CD4-positive, alpha-beta T cell treated with Interleukin-6 for 4 hours (primary cell): ENCODE results near the gene EEF1AKMT3.
"Not testable (repeated sequence)": the region's sequence is repeated elsewhere in the genome, so short reads cannot be mapped to it uniquely, and the experiment has no call there.

Source experiments
- DNase-seq: peaks from one replicate; pipeline ENCODE4 v3.0.0-alpha.2; 2020; ENCODE audit warnings: mixed read lengths

EEF1AKMT3 gene

DNA sequence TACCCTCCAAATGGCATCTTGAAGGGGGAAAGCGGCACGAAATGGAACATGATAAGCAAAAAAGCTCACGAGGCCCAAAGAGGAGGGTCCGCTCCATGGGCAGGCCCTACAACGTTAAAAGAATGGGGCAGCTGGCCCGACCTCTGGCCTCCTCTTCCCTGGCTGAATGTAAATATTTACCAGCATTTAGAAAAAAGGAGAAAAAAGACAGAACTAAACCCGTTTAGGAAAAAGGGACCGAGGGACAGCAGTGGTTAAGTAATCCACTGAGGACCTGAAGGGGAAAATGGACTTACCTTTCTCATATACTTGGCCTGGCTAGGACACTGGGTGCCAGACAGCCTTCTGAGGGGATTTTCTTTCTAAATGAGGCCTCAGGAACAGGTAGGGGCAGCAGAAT, 47.7 kb downstream of the EEF1AKMT3 start:
- not testable (repeated sequence) for DNase-seq

DNA sequence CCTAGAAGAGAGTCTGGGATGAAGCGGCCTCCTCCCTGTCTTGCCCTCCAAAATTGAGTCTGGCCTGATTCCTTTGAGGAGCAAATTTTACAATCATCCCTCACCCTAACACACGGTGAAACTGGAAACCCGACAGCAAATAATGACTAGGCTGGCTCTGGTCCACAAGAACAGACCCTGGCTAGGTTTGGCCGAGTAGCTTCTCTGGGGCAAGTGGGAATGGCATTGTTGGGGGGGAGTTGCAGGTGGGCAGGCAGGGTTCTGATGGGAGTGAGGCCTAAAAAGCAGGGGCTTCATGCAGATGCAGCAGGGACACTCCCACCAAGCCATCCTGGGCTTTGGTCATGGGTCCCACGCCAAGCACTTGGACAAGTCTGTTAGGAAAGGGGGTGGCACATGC, 48.6 kb downstream of the EEF1AKMT3 start:
- not testable (repeated sequence) for DNase-seq

DNA sequence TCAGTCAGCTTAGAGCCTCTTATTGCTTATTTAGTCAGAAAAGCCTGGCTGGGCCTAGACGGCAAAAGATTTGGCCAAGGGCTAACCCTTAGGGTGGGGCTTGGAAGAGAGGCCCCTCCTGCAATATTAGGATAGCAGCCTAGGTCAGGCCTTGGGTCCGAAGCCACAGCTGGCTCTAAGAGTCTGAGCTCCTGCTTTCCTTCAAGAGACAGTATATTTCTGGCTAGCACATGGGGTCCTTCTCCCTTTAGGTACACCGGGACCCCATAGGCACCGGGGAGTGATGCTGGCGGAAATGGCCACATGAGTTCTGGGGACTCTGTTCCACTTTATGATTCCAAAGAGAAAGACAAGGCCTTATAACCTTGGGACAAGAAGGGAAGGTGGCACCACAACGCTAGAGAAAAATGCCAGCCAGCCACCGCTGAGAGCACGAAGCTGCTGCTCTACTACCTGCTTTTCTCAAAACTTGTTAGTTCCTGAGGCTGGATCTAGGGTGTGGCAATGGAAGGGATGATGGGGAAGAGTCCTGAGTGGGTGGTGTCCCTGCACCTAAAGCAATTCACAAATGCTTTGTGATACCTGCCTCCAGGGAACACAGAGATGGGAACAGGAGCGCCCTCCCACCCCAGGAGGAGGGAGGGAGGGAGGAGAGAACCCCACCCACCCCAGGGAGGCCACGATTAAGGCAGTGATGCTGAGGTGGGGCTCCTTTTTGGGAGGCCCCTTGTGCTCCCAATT, 49.2 kb downstream of the EEF1AKMT3 start:
- DNase-seq, result no peak

DNA sequence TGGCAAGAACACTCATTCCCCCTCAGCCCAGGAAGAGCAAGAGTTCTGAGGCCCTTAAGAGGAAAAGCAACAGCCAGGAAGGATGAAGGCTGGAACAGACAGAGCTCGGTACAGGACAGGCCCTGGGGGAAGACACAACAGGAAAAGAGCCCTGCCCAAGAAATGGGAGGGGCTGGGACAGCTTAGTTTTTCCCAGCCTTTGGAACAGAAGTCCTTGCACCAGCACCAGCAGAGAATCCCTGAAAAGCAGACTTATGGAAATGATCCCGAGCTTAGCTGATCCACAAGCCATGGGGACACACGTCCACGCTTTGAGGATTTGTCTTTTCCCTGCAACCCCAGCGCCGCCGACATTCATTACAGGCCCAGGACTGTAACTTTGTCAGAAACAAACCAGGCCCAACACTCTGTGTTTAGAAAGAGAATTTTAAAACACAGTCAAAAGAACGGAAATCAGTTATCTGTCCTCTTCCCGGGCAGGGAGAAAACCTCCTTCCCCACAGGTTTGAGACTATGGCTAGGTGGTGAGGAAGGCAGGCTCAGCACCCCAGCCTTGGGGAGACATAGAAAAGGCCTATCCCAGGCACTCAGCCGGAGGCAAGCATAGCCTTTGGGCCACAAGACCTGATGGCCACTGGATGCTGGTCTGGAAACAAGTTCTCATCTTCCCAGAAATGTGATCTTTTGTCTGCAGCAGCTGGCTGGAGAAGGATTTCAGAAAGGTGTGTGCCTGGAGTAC, 50.1 kb downstream of the EEF1AKMT3 start:
- no peak for DNase-seq

DNA sequence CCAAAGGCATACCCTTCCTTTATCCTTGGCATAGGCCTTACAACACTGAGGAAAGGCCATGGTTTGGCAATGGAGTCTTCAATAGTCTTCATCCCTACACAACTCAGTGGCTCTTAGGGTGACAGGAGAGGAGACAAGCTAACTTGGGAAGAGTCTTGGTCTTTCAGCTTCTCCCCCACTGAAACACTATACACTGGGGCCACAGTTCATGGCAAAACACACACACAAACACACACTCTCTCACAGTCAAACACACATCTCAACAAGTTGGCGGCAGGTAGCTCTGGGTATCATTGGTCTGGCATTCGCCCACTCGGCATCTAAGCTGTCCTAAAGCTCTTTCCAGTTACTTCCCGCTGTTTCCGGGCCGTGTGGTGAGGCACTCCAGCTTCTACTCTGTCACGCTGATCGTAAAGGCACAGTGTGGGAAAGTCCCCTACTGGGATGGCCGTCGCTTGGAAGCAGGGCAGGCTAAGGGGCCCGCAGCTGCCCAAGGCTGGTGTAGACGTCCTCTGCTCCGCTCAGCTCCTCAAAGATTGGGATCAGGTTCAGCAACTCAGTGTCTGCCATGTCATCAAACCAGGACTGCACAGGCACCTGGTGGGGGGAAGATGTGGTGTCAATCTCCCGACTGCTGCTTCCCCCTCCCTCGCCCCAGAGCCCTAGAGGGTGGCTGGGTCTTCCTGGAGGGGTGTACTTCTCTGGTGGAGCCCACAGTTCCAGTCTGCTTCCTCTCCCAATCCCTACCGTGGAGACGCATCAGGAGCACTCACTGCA, 50.9 kb downstream of the EEF1AKMT3 start:
- DNase-seq, result no peak

DNA sequence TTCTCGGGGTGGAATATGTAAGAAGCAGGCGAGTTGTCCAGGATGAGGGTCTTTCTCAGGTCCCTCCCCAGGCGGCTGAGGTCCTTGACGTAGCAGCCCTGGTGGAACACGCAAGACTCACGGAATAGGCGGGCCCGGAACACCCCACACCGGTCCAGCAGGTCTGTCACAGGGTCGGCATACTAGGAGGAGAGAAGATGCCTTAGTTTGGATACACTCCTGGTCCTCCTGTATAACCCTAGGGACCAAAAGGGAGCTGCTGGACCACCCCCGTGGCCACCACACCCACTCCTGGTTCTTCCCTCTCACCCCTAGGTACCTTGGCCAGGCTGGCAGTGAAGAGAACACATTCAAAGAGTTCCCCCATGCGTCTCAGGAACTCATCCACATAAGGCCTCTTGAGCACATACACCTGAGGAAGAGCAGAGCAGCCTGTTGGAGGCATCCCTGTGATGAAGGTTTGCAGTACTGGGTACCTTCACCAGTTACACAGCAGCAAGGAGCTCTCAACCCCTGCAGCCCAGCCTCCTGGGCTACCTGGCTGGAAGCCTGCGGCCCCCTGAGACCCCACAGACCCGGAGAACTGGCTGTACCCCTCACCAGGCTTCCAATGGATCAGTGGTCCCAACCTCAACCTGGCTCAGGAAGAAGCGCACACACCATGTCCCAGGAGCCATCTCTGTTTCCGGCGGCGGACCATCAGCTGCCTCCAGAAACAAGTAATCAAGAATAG, 51.7 kb downstream of the EEF1AKMT3 start:
- no peak for DNase-seq

DNA sequence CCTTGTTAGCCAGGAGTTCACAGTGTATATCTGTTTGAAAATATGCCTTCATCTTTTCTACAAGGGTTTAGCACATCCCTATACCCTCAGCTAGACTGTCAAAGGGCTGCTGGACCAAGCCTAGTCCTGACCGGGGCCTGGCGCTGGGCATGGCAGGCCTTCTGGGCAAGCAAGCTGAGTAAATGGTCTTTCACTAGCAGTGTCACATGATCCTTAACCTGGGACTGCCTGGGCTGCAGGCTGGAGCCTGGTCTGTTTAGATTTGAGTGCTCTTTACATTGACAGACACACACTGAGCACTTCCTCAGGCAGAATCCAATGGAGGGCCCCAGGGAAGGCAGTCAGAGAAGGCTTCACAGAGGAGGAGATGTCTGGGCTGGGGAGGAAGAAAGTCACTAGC, 53.0 kb downstream of the EEF1AKMT3 start:
- DNase-seq, result no peak

DNA sequence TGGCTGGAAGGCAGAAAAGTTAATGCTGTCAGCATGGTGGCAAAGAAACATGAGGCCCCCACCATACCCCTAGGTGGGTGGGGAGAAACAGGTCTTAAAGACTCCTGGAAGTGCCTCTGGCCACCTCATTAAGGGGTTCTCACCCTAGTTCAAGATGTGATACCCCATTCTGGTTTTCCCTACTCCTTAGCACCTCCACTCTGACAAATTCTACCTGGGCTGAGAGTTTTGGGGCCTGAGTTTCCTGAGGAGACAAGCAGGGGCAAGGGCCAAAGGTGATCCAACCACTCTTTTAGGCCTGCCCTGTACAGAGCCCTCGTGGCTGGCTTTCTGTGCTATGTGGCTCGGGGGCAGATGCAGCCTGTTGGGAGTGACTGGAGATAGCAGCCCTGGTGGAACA, 54.0 kb downstream of the EEF1AKMT3 start:
- DNase-seq, result no peak

DNA sequence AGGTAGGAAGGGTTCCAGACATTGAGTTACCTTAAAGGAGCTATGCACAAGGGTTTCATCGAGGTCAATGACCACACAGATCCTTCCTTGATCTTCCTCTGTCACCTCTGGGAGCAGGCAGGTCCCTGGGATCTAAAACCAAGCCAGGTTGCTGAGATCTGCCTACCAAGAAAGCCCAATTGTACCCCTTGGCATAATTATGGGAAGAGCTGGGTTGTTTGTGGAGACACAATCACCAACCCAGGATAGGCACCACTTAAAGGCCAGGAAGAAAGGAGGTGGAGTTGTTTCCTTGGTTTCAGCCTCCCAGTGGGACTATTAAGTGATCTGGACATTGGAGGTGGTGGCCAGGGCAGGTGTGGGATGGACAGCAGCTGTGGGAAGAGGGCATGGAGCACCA, 54.6 kb downstream of the EEF1AKMT3 start:
- no peak for DNase-seq

DNA sequence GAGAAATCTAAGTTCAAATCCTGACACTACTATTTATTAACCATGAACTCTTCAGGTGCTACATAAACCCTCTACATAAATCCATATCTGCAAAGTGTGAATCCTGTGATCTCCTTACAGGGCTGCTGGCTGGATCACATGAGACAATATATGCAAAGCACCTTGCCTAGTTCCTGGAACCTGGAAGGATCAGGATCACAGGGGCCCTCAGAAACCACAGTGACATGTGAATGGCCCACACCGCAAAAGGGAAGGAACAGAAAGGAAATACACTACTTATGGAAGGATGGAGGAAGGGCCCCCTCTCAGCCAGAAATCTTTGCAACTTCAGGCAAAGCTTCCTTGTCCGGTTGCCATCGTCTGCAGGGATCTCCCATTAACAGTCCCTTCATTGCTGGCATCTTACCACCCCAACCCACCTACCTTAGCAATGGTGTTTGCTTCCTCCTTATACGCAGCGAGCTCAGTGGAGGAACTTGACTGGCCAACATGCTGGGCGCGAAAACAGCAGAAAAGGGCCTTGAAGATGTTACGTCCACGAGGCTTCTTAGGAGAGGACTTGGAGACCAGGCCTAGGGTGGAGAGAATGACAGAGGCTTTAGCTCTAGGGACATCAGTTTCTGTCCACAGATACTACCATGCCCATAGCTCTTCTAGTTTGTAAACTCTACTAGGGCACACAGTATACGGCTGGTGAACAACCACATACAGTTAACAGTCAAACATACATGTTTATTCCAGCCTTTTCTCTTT, 56.8 kb downstream of the EEF1AKMT3 start:
- DNase-seq, result no peak

DNA sequence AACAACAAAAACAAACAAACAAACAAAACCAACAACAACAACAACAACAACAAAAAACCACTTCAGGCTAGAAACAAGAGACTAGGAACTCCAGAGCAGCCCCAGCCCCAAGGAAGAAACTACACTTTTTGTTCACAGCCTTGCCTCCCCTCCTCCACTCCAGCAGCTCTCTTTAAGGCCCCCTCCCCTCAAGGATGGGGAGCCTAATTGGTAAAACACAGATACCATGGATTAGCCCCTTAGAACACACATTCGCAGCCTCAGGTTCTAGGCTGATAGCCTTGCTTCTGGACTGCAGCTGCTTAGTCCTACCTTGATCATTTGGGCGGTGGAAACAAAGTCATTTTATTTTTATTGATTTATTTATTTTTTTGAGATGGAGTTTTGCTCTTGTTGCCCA, 58.0 kb downstream of the EEF1AKMT3 start:
- DNase-seq, result no peak
